ENCODE results near the gene ACTR3.

Gene ACTR3

DNA sequence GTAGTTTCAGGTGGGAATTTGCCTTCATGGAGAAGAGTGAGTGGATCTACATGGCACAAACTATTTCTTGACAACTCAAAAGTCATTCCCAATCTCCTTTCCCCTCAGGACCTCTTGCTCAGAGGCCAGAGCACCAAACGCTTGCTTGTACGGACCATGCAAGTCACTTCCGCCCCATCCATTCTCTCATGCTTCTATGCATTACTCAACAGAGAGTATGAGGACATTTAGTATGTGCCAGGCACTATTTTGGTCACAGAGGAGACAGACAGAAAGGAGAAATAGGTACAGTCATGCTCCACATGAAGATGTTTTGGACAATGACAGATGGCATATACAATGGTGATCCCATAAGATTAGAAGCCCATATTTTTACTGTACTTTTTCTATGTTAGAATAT, 117.5 kb downstream of the ACTR3 start:
- TF ChIP-seq, protein P1, sequence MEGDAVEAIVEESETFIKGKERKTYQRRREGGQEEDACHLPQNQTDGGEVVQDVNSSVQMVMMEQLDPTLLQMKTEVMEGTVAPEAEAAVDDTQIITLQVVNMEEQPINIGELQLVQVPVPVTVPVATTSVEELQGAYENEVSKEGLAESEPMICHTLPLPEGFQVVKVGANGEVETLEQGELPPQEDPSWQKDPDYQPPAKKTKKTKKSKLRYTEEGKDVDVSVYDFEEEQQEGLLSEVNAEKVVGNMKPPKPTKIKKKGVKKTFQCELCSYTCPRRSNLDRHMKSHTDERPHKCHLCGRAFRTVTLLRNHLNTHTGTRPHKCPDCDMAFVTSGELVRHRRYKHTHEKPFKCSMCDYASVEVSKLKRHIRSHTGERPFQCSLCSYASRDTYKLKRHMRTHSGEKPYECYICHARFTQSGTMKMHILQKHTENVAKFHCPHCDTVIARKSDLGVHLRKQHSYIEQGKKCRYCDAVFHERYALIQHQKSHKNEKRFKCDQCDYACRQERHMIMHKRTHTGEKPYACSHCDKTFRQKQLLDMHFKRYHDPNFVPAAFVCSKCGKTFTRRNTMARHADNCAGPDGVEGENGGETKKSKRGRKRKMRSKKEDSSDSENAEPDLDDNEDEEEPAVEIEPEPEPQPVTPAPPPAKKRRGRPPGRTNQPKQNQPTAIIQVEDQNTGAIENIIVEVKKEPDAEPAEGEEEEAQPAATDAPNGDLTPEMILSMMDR (IDR thresholded peaks at IDR 0.05; ENCODE audit: low read depth, low read length, missing control alignments) = no peak
- Histone ChIP-seq H3K27ac (no peak overlapping the region), H3K4me3 (ENCODE audit: low read depth, low read length) (no peak overlapping the region), H3K36me3 (replicated peaks) (no peaks in the 10 kb centered on the region), H3K27me3 (replicated peaks) (no peaks in the 10 kb centered on the region)
- DNase-seq = no peak
- in situ Hi-C loops (cut with HindIII; ENCODE audit: low pct_ligation_motif_present, low sequenced_read_pairs) = no loop called here

DNA sequence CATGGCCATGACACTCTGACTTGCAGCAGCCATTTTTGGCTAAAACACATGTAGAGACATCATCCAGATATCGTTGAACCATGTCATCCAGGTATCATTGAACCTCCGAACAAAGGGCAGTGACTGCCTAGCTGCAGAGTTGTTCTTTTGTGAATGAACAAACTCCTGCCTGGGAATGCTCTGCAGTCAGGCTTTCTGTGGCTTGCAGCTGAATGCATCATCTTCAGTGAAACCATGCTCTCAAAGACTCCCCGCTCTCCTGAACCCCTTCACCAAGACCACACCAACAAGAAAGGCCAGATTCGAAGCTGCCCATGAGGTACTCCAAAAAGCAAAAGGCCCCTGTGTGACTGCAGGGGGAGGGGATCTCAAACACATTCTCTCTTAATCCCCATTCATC, 118.8 kb downstream of the ACTR3 start:
- DNase-seq = no peak
- TF ChIP-seq, protein P1 (IDR thresholded peaks at IDR 0.05; ENCODE audit: low read depth, low read length, missing control alignments) = no peak
- H3K27me3 ChIP-seq (replicated peaks) = no peaks in the 10 kb centered on the region
- in situ Hi-C loops (cut with HindIII; ENCODE audit: low pct_ligation_motif_present, low sequenced_read_pairs) = no loop called here
- no peak overlapping the region for H3K4me3 ChIP-seq (ENCODE audit: low read depth, low read length)
- no peaks in the 10 kb centered on the region for H3K36me3 ChIP-seq (replicated peaks)
- no peak overlapping the region for H3K27ac ChIP-seq

DNA sequence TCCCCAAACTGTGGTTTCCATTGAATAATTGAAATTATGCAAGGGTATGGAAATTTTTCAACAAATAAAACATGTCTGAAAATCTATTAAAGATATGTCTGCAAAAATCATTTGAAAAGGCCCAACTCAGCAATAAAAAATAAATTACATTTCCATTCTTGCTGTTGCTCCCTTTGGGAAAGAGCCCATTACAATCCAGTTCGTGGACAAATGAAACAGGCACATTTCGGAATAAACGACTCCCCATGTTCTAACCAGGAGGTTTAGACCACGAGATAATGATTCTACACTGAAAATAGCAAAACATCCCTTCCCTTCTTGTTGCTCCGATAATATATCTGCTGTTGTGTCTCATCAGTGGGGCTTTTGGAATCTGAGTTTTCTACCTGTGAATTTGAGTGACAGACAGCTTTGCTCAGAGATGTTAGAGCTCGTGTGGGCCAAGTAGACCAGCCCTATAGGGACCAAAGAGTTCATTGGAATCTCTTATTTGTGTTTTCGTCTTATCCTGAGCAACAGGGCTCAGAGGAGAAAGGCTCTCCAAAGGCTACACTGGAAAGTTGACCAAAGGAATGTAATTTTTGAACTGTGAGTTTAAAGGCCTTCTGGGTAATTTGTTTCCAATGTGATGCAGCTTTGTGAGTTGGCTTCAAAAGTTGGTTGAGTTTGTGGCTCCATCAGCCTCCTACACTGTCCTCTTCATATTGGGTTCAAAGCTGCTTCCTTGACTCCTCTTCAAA, 119.5 kb downstream of the ACTR3 start:
- Histone ChIP-seq H3K27ac (no peak overlapping the region), H3K36me3 (replicated peaks) (no peaks in the 10 kb centered on the region), H3K27me3 (replicated peaks) (no peaks in the 10 kb centered on the region), H3K4me3 (ENCODE audit: low read depth, low read length) (no peak overlapping the region)
- DNase-seq = no peak
- TF ChIP-seq, protein P1 (IDR thresholded peaks at IDR 0.05; ENCODE audit: low read depth, low read length, missing control alignments) = no peak
- in situ Hi-C loops (cut with HindIII; ENCODE audit: low pct_ligation_motif_present, low sequenced_read_pairs) = no loop called here

DNA sequence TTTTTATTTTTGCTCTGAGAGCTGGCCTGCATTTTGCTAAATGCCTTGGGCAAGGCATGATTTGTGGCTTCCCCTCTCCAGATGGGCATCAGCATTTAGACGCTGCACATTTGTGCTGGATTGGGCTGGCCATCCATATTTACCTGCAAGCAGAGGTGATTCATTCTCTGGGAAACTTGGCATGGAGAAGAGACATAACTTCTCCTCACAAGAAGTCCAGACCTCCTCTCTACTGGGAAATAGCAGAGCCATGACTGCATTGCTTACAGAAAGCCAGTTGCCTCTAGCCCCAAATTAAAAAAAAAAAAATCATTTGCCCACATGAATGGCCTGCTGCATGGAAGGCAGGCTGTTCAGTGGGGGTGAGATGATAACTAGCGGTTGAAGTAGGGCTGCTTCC, 120.1 kb downstream of the ACTR3 start:
- no peak for DNase-seq
- TF ChIP-seq, protein P1 (IDR thresholded peaks at IDR 0.05; ENCODE audit: low read depth, low read length, missing control alignments) = no peak
- Histone ChIP-seq H3K4me3 (ENCODE audit: low read depth, low read length) (no peak overlapping the region), H3K27me3 (replicated peaks) (no peaks in the 10 kb centered on the region), H3K36me3 (replicated peaks) (no peaks in the 10 kb centered on the region), H3K27ac (no peak overlapping the region)
- in situ Hi-C loops (cut with HindIII; ENCODE audit: low pct_ligation_motif_present, low sequenced_read_pairs) = no loop called here

DNA sequence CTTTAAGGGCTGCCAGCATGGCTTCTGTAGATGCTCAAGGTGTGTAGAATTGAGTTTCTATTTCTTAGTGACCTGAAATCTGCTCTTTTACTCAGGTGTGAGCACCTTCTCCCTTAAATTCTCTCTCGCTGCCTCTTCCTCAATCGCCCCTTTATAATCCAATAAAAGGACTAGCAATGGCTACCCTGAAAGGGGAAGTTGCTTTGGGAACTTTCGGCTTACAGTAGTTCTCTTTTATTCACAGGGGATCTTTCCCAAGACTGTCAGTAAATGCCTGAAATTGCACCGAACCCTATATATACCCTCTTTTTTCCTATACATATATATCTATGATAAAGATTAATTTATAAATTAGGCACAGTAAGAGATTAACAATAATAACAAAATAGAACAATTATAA, 121.8 kb downstream of the ACTR3 start:
- in situ Hi-C loops (cut with HindIII; ENCODE audit: low pct_ligation_motif_present, low sequenced_read_pairs) = no loop called here
- Histone ChIP-seq H3K4me3 (ENCODE audit: low read depth, low read length) (no peak overlapping the region), H3K36me3 (replicated peaks) (no peaks in the 10 kb centered on the region), H3K27me3 (replicated peaks) (no peaks in the 10 kb centered on the region), H3K27ac (no peak overlapping the region)
- no peak for DNase-seq
- TF ChIP-seq, protein P1 (IDR thresholded peaks at IDR 0.05; ENCODE audit: low read depth, low read length, missing control alignments) = no peak
